GM12891 (cell line): Measurements from ENCODE around the gene ZNF835.

Experiments
- DNase-seq: peaks from one replicate; pipeline ENCODE4 v3.0.0; 2011; ENCODE audit warnings: low spot score; ENCODE audit not compliant: insufficient read length
- FAIRE-seq: peaks from 2 replicates; lab custom pipeline; 2011; peaks lifted over from hg19 to GRCh38; lab: Jason Lieb, UNC
- PAX5 ChIP-seq: IDR thresholded peaks from 2 replicates; pipeline ENCODE4 v1.6.1; 2011; ENCODE audit warnings: low read length, moderate library complexity, mild to moderate bottlenecking; ENCODE audit not compliant: insufficient read depth, severe bottlenecking
- POLR2A ChIP-seq: IDR thresholded peaks from 2 replicates; pipeline ENCODE4 v1.6.1; 2011; ENCODE audit warnings: low read depth, low read length, control low read depth
- POLR2AphosphoS5 ChIP-seq: IDR thresholded peaks from 2 replicates; pipeline ENCODE4 v1.6.1; 2011; ENCODE audit warnings: low read depth, low read length, control low read depth
- POU2F2 ChIP-seq: IDR thresholded peaks from 2 replicates; pipeline ENCODE4 v1.6.1; 2011; ENCODE audit warnings: low read depth, mild to moderate bottlenecking, control low read depth, low read length, moderate library complexity
- SPI1 ChIP-seq: IDR thresholded peaks from 2 replicates; pipeline ENCODE4 v1.6.1; 2011; ENCODE audit warnings: low read depth, low read length, control low read depth
- TAF1 ChIP-seq: IDR thresholded peaks from 2 replicates; pipeline ENCODE4 v1.6.1; 2011; ENCODE audit warnings: low read depth, low read length, control low read depth

ZNF835 gene

DNA sequence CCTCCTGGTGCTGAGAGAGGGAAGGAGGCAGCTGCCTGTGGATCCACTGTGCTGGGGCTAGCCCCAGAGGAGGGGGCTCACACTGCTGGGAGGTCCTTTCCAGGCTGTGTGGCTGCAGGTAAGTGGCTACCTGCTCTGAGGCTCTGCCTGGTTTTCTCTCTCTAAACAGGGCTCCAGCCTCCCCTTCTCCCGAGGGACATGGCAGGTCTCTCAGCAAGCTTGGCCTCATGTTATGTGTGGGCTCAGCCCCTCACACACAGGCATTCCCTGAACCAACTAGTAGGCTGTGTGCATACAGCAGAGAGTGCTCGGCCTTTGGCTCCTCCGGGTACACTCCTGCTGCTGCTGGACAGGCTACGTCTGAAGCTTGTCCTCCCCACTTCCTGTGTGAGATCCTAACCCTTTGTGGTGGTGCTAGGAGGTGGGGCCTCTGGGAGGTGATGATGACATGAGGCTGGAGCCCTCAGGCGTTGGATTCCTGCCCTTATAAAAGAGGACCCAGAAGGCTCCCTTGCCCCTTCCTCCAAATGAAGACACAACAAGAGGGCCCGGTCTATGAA, 4.2 kb downstream of the ZNF835 start:
- no peak for FAIRE-seq
- no peak for DNase-seq
- TF ChIP-seq PAX5 (no peak), POLR2A (no peak), SPI1 (no peak), POU2F2 (no peak), TAF1 (no peak), POLR2AphosphoS5 (no peak)

DNA sequence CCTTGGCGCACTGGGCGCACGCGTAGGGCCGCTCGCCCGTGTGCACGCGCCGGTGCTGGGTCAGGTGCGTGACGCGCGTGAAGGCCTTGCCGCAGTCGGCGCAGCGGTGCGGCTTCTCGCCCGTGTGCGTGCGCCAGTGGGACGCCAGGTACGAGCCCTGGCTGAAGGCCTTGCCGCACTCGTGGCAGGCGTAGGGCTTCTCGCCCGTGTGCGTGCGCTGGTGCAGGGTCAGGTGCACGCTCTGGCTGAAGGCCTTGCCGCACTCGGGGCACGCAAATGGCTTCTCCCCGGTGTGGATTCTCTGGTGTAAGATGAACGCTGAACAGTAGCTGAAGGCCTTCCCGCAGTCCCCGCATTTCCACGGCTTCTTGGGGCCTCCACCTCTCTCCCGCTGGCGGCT, 7.0 kb downstream of the ZNF835 start:
- FAIRE-seq (no peak), DNase-seq (no peak)

GRCh38 chr19:56663931-56664500, 7.5 kb downstream of the ZNF835 start:
- TF ChIP-seq SPI1 (no peak), PAX5 (no peak), TAF1 (no peak), POU2F2 (no peak), POLR2A (no peak), POLR2AphosphoS5 (no peak)
- DNase-seq (no peak), FAIRE-seq (no peak)

More for the DNA sequence above, 7.0 kb downstream of the ZNF835 start:
- TF ChIP-seq TAF1 (no peak), POLR2AphosphoS5 (no peak), POU2F2 (no peak), PAX5 (no peak), POLR2A (no peak)

DNA sequence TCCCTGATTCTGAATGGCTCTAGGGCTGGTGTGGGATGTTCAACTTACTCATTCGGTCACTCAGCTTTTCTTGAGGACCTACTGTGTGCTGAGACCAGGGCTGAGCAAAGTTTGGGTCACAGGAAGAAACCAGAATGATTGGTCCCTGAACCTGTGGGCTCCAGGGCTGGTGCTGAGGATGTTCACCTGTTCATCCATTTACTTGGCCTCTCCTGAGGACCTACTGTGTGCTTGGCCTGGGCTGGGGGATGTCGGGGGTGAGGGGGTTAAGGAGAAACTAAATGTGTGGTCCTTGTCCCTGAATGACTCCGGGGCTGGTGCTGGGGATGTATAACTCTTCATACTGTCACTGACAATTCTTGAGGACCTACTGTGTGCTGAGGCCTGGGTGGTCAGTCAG, 10.3 kb downstream of the ZNF835 start:
- no peak for TF ChIP-seq PAX5
- no peak for TF ChIP-seq TAF1
- TF ChIP-seq POLR2AphosphoS5 = no peak
- FAIRE-seq = no peak
- no peak for DNase-seq

DNA sequence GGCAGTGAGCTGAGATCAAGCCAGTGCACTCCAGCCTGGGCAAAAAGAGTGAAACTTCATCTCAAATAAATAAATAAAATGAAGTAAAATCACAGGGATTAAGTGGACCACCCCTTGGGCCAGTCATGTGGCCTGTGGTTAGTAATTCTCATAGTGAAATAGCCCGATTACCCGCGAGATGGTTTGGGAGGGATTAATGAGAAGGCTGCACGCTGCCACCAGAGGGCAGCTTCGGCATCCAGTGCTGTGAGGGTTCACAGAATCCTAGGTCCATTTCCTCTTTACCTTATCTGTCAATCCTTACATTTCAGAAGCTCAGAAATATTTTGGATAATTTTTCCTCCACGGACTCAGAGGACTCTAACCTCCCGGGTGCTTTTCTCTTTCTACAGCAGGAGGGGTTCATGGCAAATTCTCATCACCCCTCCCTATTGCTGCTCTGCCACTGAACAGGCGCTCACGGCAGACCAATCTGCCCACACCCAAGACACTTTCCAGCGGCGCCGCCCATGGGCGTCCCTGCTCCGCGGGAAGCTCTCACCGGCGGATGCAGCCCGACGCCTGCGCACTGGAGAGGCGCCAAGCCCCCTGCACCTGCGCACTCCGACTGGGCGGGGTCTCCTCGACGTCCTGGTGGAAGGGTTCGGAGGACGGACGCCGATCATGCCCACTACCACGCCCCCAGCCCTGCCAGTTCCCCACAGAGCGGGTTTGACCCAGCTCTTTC, 11.0 kb downstream of the ZNF835 start:
- no peak for TF ChIP-seq POU2F2
- TF ChIP-seq PAX5 = no peak
- TF ChIP-seq TAF1 = no peak
- TF ChIP-seq SPI1 = no peak
- TF ChIP-seq POLR2AphosphoS5 = no peak
- TF ChIP-seq POLR2A = no peak
- no peak for DNase-seq
- FAIRE-seq = no peak

- no peak for DNase-seq
- TF ChIP-seq POLR2A (no peak), TAF1 (no peak)
- FAIRE-seq = no peak
Measured at GRCh38 chr19:56654151-56654550, 17.4 kb downstream of the ZNF835 start.

GRCh38 chr19:56643460-56643955, 28.0 kb downstream of the ZNF835 start:
- TF ChIP-seq POLR2A = no peak
- TF ChIP-seq TAF1 = no peak
- no peak for TF ChIP-seq SPI1
- no peak for TF ChIP-seq PAX5
- no peak for TF ChIP-seq POLR2AphosphoS5
- TF ChIP-seq POU2F2 = no peak
- FAIRE-seq (no peak), DNase-seq (no peak)

GRCh38 chr19:56642711-56643459, 28.7 kb downstream of the ZNF835 start, which contains the start of gene SMIM17:
Gene SMIM17, plus strand, starts transcription at chr19:56643159. Its CDS starts 2,509 bp downstream, at chr19:56645668.
- DNase-seq (no peak), FAIRE-seq (no peak)
- TF ChIP-seq POLR2AphosphoS5 (no peak), TAF1 (no peak), PAX5 (no peak), SPI1 (no peak), POLR2A (no peak), POU2F2 (no peak)

GRCh38 chr19:56639217-56639616, 32.3 kb downstream of the ZNF835 start:
- DNase-seq (no peak), FAIRE-seq (no peak)
- TF ChIP-seq SPI1 (no peak), POLR2A (no peak), POLR2AphosphoS5 (no peak), POU2F2 (no peak), PAX5 (no peak), TAF1 (no peak)

GRCh38 chr19:56637976-56638555, 33.5 kb downstream of the ZNF835 start:
- no peak for TF ChIP-seq PAX5
- TF ChIP-seq POU2F2 = no peak
- TF ChIP-seq SPI1 = no peak
- no peak for TF ChIP-seq TAF1
- TF ChIP-seq POLR2A = no peak
- TF ChIP-seq POLR2AphosphoS5 = no peak
- DNase-seq = peak; percentile 34
- no peak for FAIRE-seq
